Prostate gland (tissue), 2 donors: ENCODE measurements around the gene VMO1.

ENCODE experiments used
- POLR2A ChIP-seq: fragments of 450-650 bp; IDR thresholded peaks from one replicate; pipeline ENCODE4 v1.6.1; 2016; ENCODE audit warnings: antibody characterized with exemption, mild to moderate bottlenecking
- POLR2AphosphoS5 ChIP-seq: sonication (generic); formaldehyde crosslinking; IDR thresholded peaks from one replicate; pipeline ENCODE4 v1.6.1; 2017; ENCODE audit warnings: antibody characterized with exemption
- TF ChIP-seq, protein P1 (sequence below), 4 experiments: fragments of 200-600 bp in 2 of 4; fragments of 450-650 bp in 2 of 4; sonication (generic) in 2 of 4; IDR thresholded peaks; 1 replicate in 3 of 4; 2 replicates in 1 of 4; pipeline ENCODE4 v1.5.1; 2016 to 2019; ENCODE audit warnings: antibody characterized with exemption in 4 of 4, mild to moderate bottlenecking in 2 of 4, moderate library complexity in 2 of 4

DNA sequence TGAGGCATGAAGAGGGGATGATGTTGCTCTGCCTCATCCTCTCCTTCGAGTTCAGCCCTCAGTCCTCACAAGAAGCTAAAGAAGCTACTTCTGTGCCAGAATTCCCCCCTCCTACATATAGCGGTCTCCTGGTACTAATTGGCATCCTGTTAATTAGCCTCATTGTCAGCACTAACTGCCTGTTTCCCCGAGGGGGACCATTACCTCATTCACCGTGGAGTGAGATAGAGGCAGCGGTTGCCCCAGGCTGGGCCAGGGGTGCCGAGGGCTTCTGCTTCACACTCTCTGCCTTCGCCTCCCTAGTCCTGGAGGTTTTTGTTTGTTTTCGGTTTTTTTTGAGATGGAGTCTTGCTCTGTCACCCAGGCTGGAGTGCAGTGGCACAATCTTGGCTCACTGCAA lies 41.2 kb upstream of the VMO1 start:
- TF ChIP-seq, protein P1, sequence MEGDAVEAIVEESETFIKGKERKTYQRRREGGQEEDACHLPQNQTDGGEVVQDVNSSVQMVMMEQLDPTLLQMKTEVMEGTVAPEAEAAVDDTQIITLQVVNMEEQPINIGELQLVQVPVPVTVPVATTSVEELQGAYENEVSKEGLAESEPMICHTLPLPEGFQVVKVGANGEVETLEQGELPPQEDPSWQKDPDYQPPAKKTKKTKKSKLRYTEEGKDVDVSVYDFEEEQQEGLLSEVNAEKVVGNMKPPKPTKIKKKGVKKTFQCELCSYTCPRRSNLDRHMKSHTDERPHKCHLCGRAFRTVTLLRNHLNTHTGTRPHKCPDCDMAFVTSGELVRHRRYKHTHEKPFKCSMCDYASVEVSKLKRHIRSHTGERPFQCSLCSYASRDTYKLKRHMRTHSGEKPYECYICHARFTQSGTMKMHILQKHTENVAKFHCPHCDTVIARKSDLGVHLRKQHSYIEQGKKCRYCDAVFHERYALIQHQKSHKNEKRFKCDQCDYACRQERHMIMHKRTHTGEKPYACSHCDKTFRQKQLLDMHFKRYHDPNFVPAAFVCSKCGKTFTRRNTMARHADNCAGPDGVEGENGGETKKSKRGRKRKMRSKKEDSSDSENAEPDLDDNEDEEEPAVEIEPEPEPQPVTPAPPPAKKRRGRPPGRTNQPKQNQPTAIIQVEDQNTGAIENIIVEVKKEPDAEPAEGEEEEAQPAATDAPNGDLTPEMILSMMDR (IDR thresholded peaks at IDR 0.05) = no peak
- TF ChIP-seq POLR2A (no peak), POLR2AphosphoS5 (no peak)
